SK-N-SH treated with all-trans-retinoic acid at 6 μM for 48 hours (cell line): ENCODE measurements around the gene SH3PXD2A.

Source experiments
- ATAC-seq: fragments of 200-7000 bp; cut with Tn5 transposase; 3 replicates; pipeline ENCODE4 v1.9.1; 2020; ENCODE audit warnings: mild to moderate bottlenecking, moderate library complexity
- ARNTL ChIP-seq: fragments of 450-650 bp; formaldehyde crosslinking; IDR thresholded peaks from 2 replicates; pipeline ENCODE4 v1.5.0; 2020; ENCODE audit warnings: low read depth, mild to moderate bottlenecking, moderate library complexity, borderline replicate concordance
- BACH2 ChIP-seq: fragments of 250-450 bp; sonication (Bioruptor Pico); IDR thresholded peaks from 2 replicates; pipeline ENCODE4 v1.9.0; 2021; ENCODE audit warnings: mild to moderate bottlenecking, borderline replicate concordance
- CREB5 ChIP-seq: fragments of 250-450 bp; sonication (Bioruptor Pico); IDR thresholded peaks from 2 replicates; pipeline ENCODE4 v1.5.1; 2020; ENCODE audit warnings: low read depth, mild to moderate bottlenecking, moderate library complexity
- CSDC2 ChIP-seq: fragments of 250-450 bp; sonication (Bioruptor Pico); IDR thresholded peaks from 2 replicates; pipeline ENCODE4 v1.5.0; 2020; ENCODE audit warnings: mild to moderate bottlenecking, moderate library complexity
- CSRNP3 ChIP-seq: fragments of 250-450 bp; sonication (Bioruptor Pico); IDR thresholded peaks from 2 replicates; pipeline ENCODE4 v1.5.1; 2021; ENCODE audit warnings: mild to moderate bottlenecking, moderate library complexity
- ESRRG ChIP-seq: fragments of 250-450 bp; sonication (Bioruptor Pico); IDR thresholded peaks from 2 replicates; pipeline ENCODE4 v1.6.1; 2021; ENCODE audit warnings: mild to moderate bottlenecking
- GLIS3 ChIP-seq: fragments of 250-450 bp; sonication (Bioruptor Pico); IDR thresholded peaks from 2 replicates; pipeline ENCODE4 v1.5.0; 2020; ENCODE audit warnings: mild to moderate bottlenecking, moderate library complexity
- OSR1 ChIP-seq: fragments of 250-450 bp; sonication (Bioruptor Pico); IDR thresholded peaks from 2 replicates; pipeline ENCODE4 v1.8.0; 2022; ENCODE audit warnings: moderate library complexity, mild to moderate bottlenecking, inconsistent platforms
- PATZ1 ChIP-seq: fragments of 250-450 bp; sonication (Bioruptor Pico); IDR thresholded peaks from 2 replicates; pipeline ENCODE4 v1.8.0; 2020; ENCODE audit warnings: mild to moderate bottlenecking, moderate library complexity, borderline replicate concordance
- POU6F1 ChIP-seq: fragments of 250-450 bp; sonication (Bioruptor Pico); IDR thresholded peaks from 2 replicates; pipeline ENCODE4 v1.8.0; 2021; ENCODE audit warnings: low read depth, mild to moderate bottlenecking, moderate library complexity, borderline replicate concordance
- PPARA ChIP-seq: fragments of 250-450 bp; sonication (Bioruptor Pico); IDR thresholded peaks from 2 replicates; pipeline ENCODE4 v1.5.0; 2020; ENCODE audit warnings: mild to moderate bottlenecking, borderline replicate concordance
- RARB ChIP-seq: fragments of 250-450 bp; sonication (Bioruptor Pico); IDR thresholded peaks from 2 replicates; pipeline ENCODE4 v1.8.0; 2021; ENCODE audit warnings: mild to moderate bottlenecking, moderate library complexity
- SNAI2 ChIP-seq: fragments of 250-450 bp; sonication (Bioruptor Pico); IDR thresholded peaks from 2 replicates; pipeline ENCODE4 v1.5.0; 2020; ENCODE audit warnings: mild to moderate bottlenecking, moderate library complexity
- TCF4 ChIP-seq: fragments of 250-450 bp; sonication (Bioruptor Pico); IDR thresholded peaks from 2 replicates; pipeline ENCODE4 v1.8.0; 2021; ENCODE audit warnings: mild to moderate bottlenecking, moderate library complexity, borderline replicate concordance
- TOX ChIP-seq: fragments of 250-450 bp; sonication (Bioruptor Pico); IDR thresholded peaks from 2 replicates; pipeline ENCODE4 v1.8.0; 2021; ENCODE audit warnings: mild to moderate bottlenecking, moderate library complexity, borderline replicate concordance
- TSHZ2 ChIP-seq: fragments of 250-450 bp; sonication (Bioruptor Pico); IDR thresholded peaks from 2 replicates; pipeline ENCODE4 v1.5.0; 2020; ENCODE audit warnings: mild to moderate bottlenecking, moderate library complexity
- ZC3H10 ChIP-seq: fragments of 250-450 bp; sonication (Bioruptor Pico); IDR thresholded peaks from 2 replicates; pipeline ENCODE4 v1.5.1; 2021; ENCODE audit warnings: mild to moderate bottlenecking, moderate library complexity
- ZFP3 ChIP-seq: fragments of 250-450 bp; sonication (Bioruptor Pico); IDR thresholded peaks from 2 replicates; pipeline ENCODE4 v1.5.0; 2020; ENCODE audit warnings: mild to moderate bottlenecking, moderate library complexity
- ZFP30 ChIP-seq: fragments of 450-650 bp; formaldehyde crosslinking; IDR thresholded peaks from 2 replicates; pipeline ENCODE4 v1.5.0; 2022; ENCODE audit warnings: mild to moderate bottlenecking, moderate library complexity
- ZNF565 ChIP-seq: fragments of 450-650 bp; formaldehyde crosslinking; conservative IDR thresholded peaks from 2 replicates; pipeline ENCODE4 v1.5.0; 2020; ENCODE audit warnings: low read depth, mild to moderate bottlenecking, moderate library complexity
- ZNF70 ChIP-seq: fragments of 450-650 bp; formaldehyde crosslinking; IDR thresholded peaks from 2 replicates; pipeline ENCODE4 v1.5.0; 2020; ENCODE audit warnings: mild to moderate bottlenecking, moderate library complexity
- ZNF8 ChIP-seq: fragments of 450-650 bp; formaldehyde crosslinking; IDR thresholded peaks from 2 replicates; pipeline ENCODE4 v1.5.0; 2020; ENCODE audit warnings: mild to moderate bottlenecking, moderate library complexity

Gene SH3PXD2A

GRCh38 chr10:103828587-103829197, 26.7 kb downstream of the SH3PXD2A start:
- TF ChIP-seq TOX (CRISPR knock-in tag) (no peak), ARNTL (CRISPR knock-in tag) (no peak), PPARA (CRISPR knock-in tag) (no peak), CREB5 (no peak), CSRNP3 (CRISPR knock-in tag) (no peak), TSHZ2 (CRISPR knock-in tag) (no peak), ZFP30 (CRISPR knock-in tag) (no peak), GLIS3 (no peak), POU6F1 (no peak), OSR1 (CRISPR knock-in tag) (no peak), ZFP3 (no peak), RARB (CRISPR knock-in tag) (no peak), ZNF70 (CRISPR knock-in tag) (no peak), TCF4 (CRISPR knock-in tag) (no peak), PATZ1 (CRISPR knock-in tag) (no peak), ZNF8 (CRISPR knock-in tag) (no peak)
- ATAC-seq, result no peak

- TF ChIP-seq POU6F1 (no peak), PATZ1 (CRISPR knock-in tag) (no peak), BACH2 (CRISPR knock-in tag) (no peak), SNAI2 (CRISPR knock-in tag) (no peak), ZNF565 (CRISPR knock-in tag) (no peak), ESRRG (CRISPR knock-in tag) (no peak), CREB5 (no peak), ZNF8 (CRISPR knock-in tag) (no peak), ZC3H10 (no peak), OSR1 (CRISPR knock-in tag) (no peak), CSDC2 (CRISPR knock-in tag) (no peak)
- no peak for ATAC-seq
These were observed 27.3 kb downstream of the SH3PXD2A start for GRCh38 chr10:103828107-103828506.
